Activated naive CD4-positive, alpha-beta T cell treated with anti-CD3 and anti-CD28 coated beads, Interleukin-2, amount 50 U/mL, for 72 hours (primary cell): ENCODE results near the gene NUP205. TPM values are rescaled to one million over a fixed set of nuclear protein-coding genes. Genes with fewer than 3 reads are reported as not detected.
A peak's percentile ranks its signal among the peaks of the same experiment; 100 is the strongest.
"Not testable (repeated sequence)": the region's sequence is repeated elsewhere in the genome, so short reads cannot be mapped to it uniquely, and the experiment has no call there.

Source experiments
- ATAC-seq, 2 donors: fragments of 150-1000 bp; cut with Tn5 transposase; 2 replicates each; pipeline ENCODE4 v1.10.0; 2021; ENCODE audit warnings: mild to moderate bottlenecking in 2 of 2, moderate library complexity in 2 of 2
- DNase-seq, 2 donors: peaks; one replicate each; pipeline ENCODE4 v3.0.0; 2021 to 2022; ENCODE audit warnings: low spot score in 2 of 2
- H3K27ac Mint-ChIP-seq, 2 donors: one replicate each; pipeline ENCODE4 v1.8.0; 2022; ENCODE audit warnings: mild to moderate bottlenecking in 2 of 2, mixed read lengths in 2 of 2
- H3K36me3 Mint-ChIP-seq, 2 donors: one replicate each; pipeline ENCODE4 v1.8.0; 2022; ENCODE audit warnings: mixed read lengths in 2 of 2
- H3K9me3 Mint-ChIP-seq, 2 donors: one replicate each; pipeline ENCODE4 v1.8.0; 2022; ENCODE audit warnings: mixed read lengths in 2 of 2
- total RNA-seq, 2 donors: library from RNA; stranded (reverse); gene quantifications; one replicate each; pipeline ENCODE4 v1.2.3, GENCODE V29; 2022

NUP205 gene
- total RNA-seq, 2 donors from 2014 or later = 61.5 to 156 TPM

GRCh38 chr7:135669774-135670173 is 112.1 kb downstream of the NUP205 start:
- DNase-seq (no peak), ATAC-seq (no peak)
- no peaks in the 10 kb centered on the region for H3K9me3 Mint-ChIP-seq
- H3K27ac Mint-ChIP-seq = no peak overlapping the region
- peaks cover 6 to 24% of the 10 kb centered on the region in 2 donors for H3K36me3 Mint-ChIP-seq

- Mint-ChIP-seq H3K9me3 (no peaks in the 10 kb centered on the region), H3K27ac (no peak overlapping the region), H3K36me3 (peaks cover 6 to 24% of the 10 kb centered on the region in 2 donors)
- DNase-seq (no peak), ATAC-seq (no peak)
Measured at GRCh38 chr7:135670179-135670578, 112.5 kb downstream of the NUP205 start.

GRCh38 chr7:135672560-135673359 is 115.0 kb downstream of the NUP205 start:
- H3K9me3 Mint-ChIP-seq = no peaks in the 10 kb centered on the region
- DNase-seq (no peak), ATAC-seq (peak in 1 of 2 donors; percentile 48)
- H3K36me3 Mint-ChIP-seq = peaks cover 6 to 11% of the 10 kb centered on the region in 2 donors
- H3K27ac Mint-ChIP-seq = no peak overlapping the region

- ATAC-seq = no peak
- no peak for DNase-seq
- peaks cover 6 to 7% of the 10 kb centered on the region in 2 donors for H3K36me3 Mint-ChIP-seq
- H3K27ac Mint-ChIP-seq = no peak overlapping the region
- H3K9me3 Mint-ChIP-seq = no peaks in the 10 kb centered on the region
Measured at GRCh38 chr7:135673360-135673706, 115.6 kb downstream of the NUP205 start.

- DNase-seq = no peak
- peaks cover 0 to 6% of the 10 kb centered on the region in 2 donors for H3K36me3 Mint-ChIP-seq
- H3K27ac Mint-ChIP-seq = no peak overlapping the region
- H3K9me3 Mint-ChIP-seq = no peaks in the 10 kb centered on the region
- no peak for ATAC-seq
Measured at GRCh38 chr7:135678612-135679575, 121.2 kb downstream of the NUP205 start.

GRCh38 chr7:135681762-135682161 is 124.0 kb downstream of the NUP205 start:
- Mint-ChIP-seq H3K27ac (no peak overlapping the region), H3K9me3 (no peaks in the 10 kb centered on the region), H3K36me3 (peaks cover 0 to 6% of the 10 kb centered on the region in 2 donors)
- no peak for DNase-seq
- no peak for ATAC-seq

- no peak overlapping the region for H3K27ac Mint-ChIP-seq
- peaks cover 0 to 6% of the 10 kb centered on the region in 2 donors for H3K36me3 Mint-ChIP-seq
- H3K9me3 Mint-ChIP-seq = no peaks in the 10 kb centered on the region
- no peak for DNase-seq
- no peak for ATAC-seq
Measured at GRCh38 chr7:135682191-135682590, 124.5 kb downstream of the NUP205 start.

GRCh38 chr7:135683609-135684008 is 125.9 kb downstream of the NUP205 start:
- no peak for ATAC-seq
- no peak for DNase-seq

GRCh38 chr7:135684136-135684535 is 126.4 kb downstream of the NUP205 start:
- no peak for ATAC-seq

More at GRCh38 chr7:135683609-135684008, 125.9 kb downstream of the NUP205 start:
- Mint-ChIP-seq H3K27ac (no peak overlapping the region), H3K36me3 (peaks cover 0 to 6% of the 10 kb centered on the region in 2 donors), H3K9me3 (no peaks in the 10 kb centered on the region)

GRCh38 chr7:135684699-135685098 is 127.0 kb downstream of the NUP205 start:
- H3K9me3 Mint-ChIP-seq = no peaks in the 10 kb centered on the region
- no peak for DNase-seq
- H3K27ac Mint-ChIP-seq = no peak overlapping the region
- H3K36me3 Mint-ChIP-seq = no peaks in the 10 kb centered on the region
- ATAC-seq = no peak

More at GRCh38 chr7:135684136-135684535, 126.4 kb downstream of the NUP205 start:
- Mint-ChIP-seq H3K36me3 (peaks cover 0 to 3% of the 10 kb centered on the region in 2 donors), H3K27ac (no peak overlapping the region), H3K9me3 (no peaks in the 10 kb centered on the region)
- no peak for DNase-seq

- no peak for ATAC-seq
- Mint-ChIP-seq H3K36me3 (no peaks in the 10 kb centered on the region), H3K9me3 (no peaks in the 10 kb centered on the region), H3K27ac (no peak overlapping the region)
- no peak for DNase-seq
Measured at GRCh38 chr7:135685306-135686084, 127.8 kb downstream of the NUP205 start.

GRCh38 chr7:135687466-135687865 is 129.7 kb downstream of the NUP205 start:
- H3K36me3 Mint-ChIP-seq = no peaks in the 10 kb centered on the region
- H3K27ac Mint-ChIP-seq = no peak overlapping the region
- DNase-seq (no peak), ATAC-seq (no peak)
- no peaks in the 10 kb centered on the region for H3K9me3 Mint-ChIP-seq

- Mint-ChIP-seq H3K27ac (no peak overlapping the region), H3K36me3 (no peaks in the 10 kb centered on the region), H3K9me3 (no peaks in the 10 kb centered on the region)
- ATAC-seq = no peak
- no peak for DNase-seq
Measured at GRCh38 chr7:135690566-135690965, 132.8 kb downstream of the NUP205 start.

GRCh38 chr7:135692055-135692454 is 134.3 kb downstream of the NUP205 start:
- DNase-seq (no peak), ATAC-seq (no peak)
- Mint-ChIP-seq H3K36me3 (no peaks in the 10 kb centered on the region), H3K27ac (no peak overlapping the region), H3K9me3 (no peaks in the 10 kb centered on the region)

- H3K9me3 Mint-ChIP-seq, H3K36me3 Mint-ChIP-seq, ATAC-seq, DNase-seq, H3K27ac Mint-ChIP-seq: not testable (repeated sequence)
Measured at GRCh38 chr7:135692606-135693005, 134.9 kb downstream of the NUP205 start.

GRCh38 chr7:135693558-135693957 is 135.8 kb downstream of the NUP205 start:
- no peaks in the 10 kb centered on the region for H3K36me3 Mint-ChIP-seq
- no peak for DNase-seq
- no peak for ATAC-seq
- H3K27ac Mint-ChIP-seq = no peak overlapping the region
- no peaks in the 10 kb centered on the region for H3K9me3 Mint-ChIP-seq
